KMS-11 (cell line): ENCODE measurements around the gene CUL4A.

Experiments used
- H2AFZ ChIP-seq: fragments of 200-600 bp; sonication (generic); 2 replicates; pipeline ENCODE4 v1.6.1; 2016; ENCODE audit warnings: antibody characterized with exemption, mixed run types, low read depth
- H3K27ac ChIP-seq: fragments of 200-600 bp; sonication (generic); 2 replicates; pipeline ENCODE4 v1.6.1; 2016; ENCODE audit warnings: mild to moderate bottlenecking, mixed run types
- H3K27me3 ChIP-seq: fragments of 200-600 bp; sonication (generic); 2 replicates; pipeline ENCODE4 v1.6.1; 2017; ENCODE audit warnings: mild to moderate bottlenecking, low read depth, mixed run types, moderate library complexity; ENCODE audit not compliant: insufficient read depth
- H3K36me3 ChIP-seq: fragments of 200-600 bp; sonication (generic); 2 replicates; pipeline ENCODE4 v1.6.1; 2017; ENCODE audit warnings: mild to moderate bottlenecking, mixed run types; ENCODE audit not compliant: insufficient read depth
- H3K4me1 ChIP-seq: fragments of 200-600 bp; sonication (generic); 2 replicates; pipeline ENCODE4 v1.6.1; 2016; ENCODE audit warnings: mild to moderate bottlenecking, low read depth, mixed run types; ENCODE audit not compliant: poor library complexity, severe bottlenecking
- H3K4me2 ChIP-seq: fragments of 200-600 bp; sonication (generic); 2 replicates; pipeline ENCODE4 v1.7.0; 2016; ENCODE audit warnings: mild to moderate bottlenecking, mixed run types
- H3K4me3 ChIP-seq: fragments of 200-600 bp; sonication (generic); IDR thresholded peaks from 2 replicates; pipeline ENCODE4 v1.6.1; 2017; ENCODE audit warnings: low read depth, low read length, mixed read lengths; ENCODE audit not compliant: insufficient read depth
- H3K79me2 ChIP-seq: fragments of 200-600 bp; sonication (generic); 2 replicates; pipeline ENCODE4 v1.6.1; 2016; ENCODE audit warnings: low read depth, mixed run types; ENCODE audit not compliant: insufficient read depth
- H3K9ac ChIP-seq: fragments of 200-600 bp; sonication (generic); 2 replicates; pipeline ENCODE4 v1.6.1; 2016; ENCODE audit warnings: mild to moderate bottlenecking, mixed run types
- H4K20me1 ChIP-seq: fragments of 200-600 bp; sonication (generic); 2 replicates; pipeline ENCODE4 v1.6.1; 2016; ENCODE audit warnings: mild to moderate bottlenecking, mixed run types; ENCODE audit not compliant: insufficient read depth
- CTCF ChIP-seq: fragments of 200-600 bp; sonication (generic); conservative IDR thresholded peaks from 2 replicates; pipeline ENCODE4 v1.6.1; 2017; ENCODE audit warnings: low read depth, mild to moderate bottlenecking, antibody characterized with exemption, low read length, moderate library complexity, mixed read lengths

Gene CUL4A

DNA sequence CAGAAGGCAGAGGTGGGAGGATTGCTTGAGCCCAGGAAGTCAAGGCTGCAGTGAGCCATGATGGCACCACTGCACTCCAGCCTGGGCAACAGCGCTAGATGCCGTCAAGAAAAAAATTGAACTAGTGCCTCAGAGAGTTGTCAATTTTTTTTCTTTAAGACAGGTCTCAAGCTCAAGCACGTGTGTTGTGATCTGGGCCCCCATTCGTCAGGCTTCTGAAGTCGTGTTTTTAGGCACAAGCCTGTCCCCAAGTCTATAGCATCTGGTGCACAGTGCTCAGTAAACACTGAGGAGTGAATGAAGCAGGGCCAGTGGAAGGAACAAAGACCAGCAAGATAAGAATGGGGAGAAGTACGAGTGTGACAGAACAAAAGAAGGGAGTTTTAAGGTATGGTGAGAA lies 63.9 kb downstream of the CUL4A start:
- Histone ChIP-seq H4K20me1 (no peaks in the 10 kb centered on the region), H3K36me3 (no peaks in the 10 kb centered on the region), H3K27ac (no peak overlapping the region), H3K4me2 (no peak overlapping the region), H3K27me3 (no peaks in the 10 kb centered on the region), H2AFZ (no peak overlapping the region), H3K4me1 (no peaks in the 10 kb centered on the region), H3K4me3 (no peak overlapping the region), H3K79me2 (no peaks in the 10 kb centered on the region), H3K9ac (no peak overlapping the region)
- TF ChIP-seq CTCF: no peak

- Histone ChIP-seq H4K20me1 (no peaks in the 10 kb centered on the region), H3K4me3 (no peak overlapping the region), H3K9ac (no peak overlapping the region), H3K4me1 (no peaks in the 10 kb centered on the region), H2AFZ (no peak overlapping the region), H3K79me2 (no peaks in the 10 kb centered on the region), H3K36me3 (no peaks in the 10 kb centered on the region), H3K27ac (no peak overlapping the region), H3K4me2 (no peak overlapping the region), H3K27me3 (no peaks in the 10 kb centered on the region)
- no peak for TF ChIP-seq CTCF
These were observed 64.6 kb downstream of the CUL4A start for GRCh38 chr13:113273851-113274590.

GRCh38 chr13:113274721-113275120 lies 65.3 kb downstream of the CUL4A start:
- Histone ChIP-seq H3K4me1 (no peaks in the 10 kb centered on the region), H4K20me1 (no peaks in the 10 kb centered on the region), H3K27ac (no peak overlapping the region), H3K4me2 (no peak overlapping the region), H3K79me2 (no peaks in the 10 kb centered on the region), H2AFZ (no peak overlapping the region), H3K27me3 (no peaks in the 10 kb centered on the region), H3K4me3 (no peak overlapping the region), H3K36me3 (no peaks in the 10 kb centered on the region), H3K9ac (no peak overlapping the region)
- TF ChIP-seq CTCF: no peak

DNA sequence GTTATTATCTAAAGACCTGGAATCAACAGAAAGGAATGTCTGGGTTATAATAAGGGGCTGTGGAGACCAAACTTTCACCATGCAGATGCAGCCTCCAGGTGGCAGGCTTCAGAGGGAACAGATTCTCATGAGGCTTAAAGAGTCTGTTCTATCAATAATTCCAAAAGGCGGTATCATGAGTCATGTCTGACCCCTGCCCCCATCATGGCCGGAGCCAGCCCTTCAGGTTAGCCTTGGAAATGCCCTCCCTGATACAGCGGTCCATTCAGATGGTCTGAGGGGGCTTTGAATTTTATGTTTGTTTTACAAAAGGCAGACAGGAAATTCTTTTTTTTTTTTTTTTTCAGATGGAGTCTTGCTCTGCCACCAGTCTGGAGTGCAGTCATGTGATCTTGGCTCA lies 66.0 kb downstream of the CUL4A start:
- Histone ChIP-seq H2AFZ (no peak overlapping the region), H3K4me2 (no peak overlapping the region), H4K20me1 (no peaks in the 10 kb centered on the region), H3K27me3 (no peaks in the 10 kb centered on the region), H3K27ac (no peak overlapping the region), H3K4me3 (no peak overlapping the region), H3K9ac (no peak overlapping the region), H3K4me1 (no peaks in the 10 kb centered on the region), H3K36me3 (no peaks in the 10 kb centered on the region), H3K79me2 (no peaks in the 10 kb centered on the region)
- TF ChIP-seq CTCF: no peak
